Measurements from ENCODE around the gene PKD2L1.

DNA sequence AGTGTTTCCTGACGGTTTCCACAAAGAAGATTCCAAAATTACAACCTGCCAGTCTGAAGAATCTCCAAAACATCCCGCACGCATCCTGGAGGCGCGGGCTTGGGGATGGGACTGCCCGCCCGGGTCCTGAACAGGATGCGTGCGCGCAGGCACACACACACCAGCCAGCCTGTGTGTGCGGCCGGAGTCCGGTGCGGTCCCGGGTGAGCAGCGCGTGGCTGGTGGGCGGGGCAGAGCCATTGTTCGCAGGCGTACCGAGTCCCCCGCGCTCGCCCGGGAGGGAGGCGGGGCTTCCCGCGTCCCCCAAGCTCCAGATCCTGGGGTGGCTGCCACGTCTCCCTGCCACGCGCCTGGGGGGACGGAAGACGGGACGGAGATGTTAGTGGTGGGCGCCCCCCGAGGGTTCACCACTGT is 16.3 kb upstream of the PKD2L1 start:
- no peak for TF ChIP-seq CTCF (IDR thresholded peaks at IDR 0.05)
- TF ChIP-seq POLR2A (IDR thresholded peaks at IDR 0.05), result no peak
- no peak for TF ChIP-seq POLR2AphosphoS5 (IDR thresholded peaks at IDR 0.05)
